ENCODE data around the gene CTNNA2. TPM values are rescaled to one million over a fixed set of nuclear protein-coding genes. Genes with fewer than 3 reads are reported as not detected.

CTNNA2 gene
- total RNA-seq, 2 donors from 2014 or later: not detected

- no peak for DNase-seq (ENCODE audit: low spot score)
- no peaks in the 10 kb centered on the region for H3K36me3 ChIP-seq
- H3K4me1 ChIP-seq: no peaks in the 10 kb centered on the region
- H3K27me3 ChIP-seq: no peaks in the 10 kb centered on the region
- no peak overlapping the region for H3K27ac ChIP-seq
- H3K9me3 ChIP-seq: no peaks in the 10 kb centered on the region
- H3K4me3 ChIP-seq: no peak overlapping the region
- no peak for TF ChIP-seq CTCF (IDR thresholded peaks at IDR 0.05)
Observed at GRCh38 chr2:80340022-80340421, 827.2 kb downstream of the CTNNA2 start.

GRCh38 chr2:80348078-80348477, 835.2 kb downstream of the CTNNA2 start:
- Histone ChIP-seq H3K36me3 (no peaks in the 10 kb centered on the region), H3K4me3 (no peak overlapping the region), H3K9me3 (no peaks in the 10 kb centered on the region), H3K27ac (no peak overlapping the region), H3K27me3 (no peaks in the 10 kb centered on the region), H3K4me1 (no peaks in the 10 kb centered on the region)
- no peak for TF ChIP-seq CTCF (IDR thresholded peaks at IDR 0.05)
- DNase-seq (ENCODE audit: low spot score): no peak

DNA sequence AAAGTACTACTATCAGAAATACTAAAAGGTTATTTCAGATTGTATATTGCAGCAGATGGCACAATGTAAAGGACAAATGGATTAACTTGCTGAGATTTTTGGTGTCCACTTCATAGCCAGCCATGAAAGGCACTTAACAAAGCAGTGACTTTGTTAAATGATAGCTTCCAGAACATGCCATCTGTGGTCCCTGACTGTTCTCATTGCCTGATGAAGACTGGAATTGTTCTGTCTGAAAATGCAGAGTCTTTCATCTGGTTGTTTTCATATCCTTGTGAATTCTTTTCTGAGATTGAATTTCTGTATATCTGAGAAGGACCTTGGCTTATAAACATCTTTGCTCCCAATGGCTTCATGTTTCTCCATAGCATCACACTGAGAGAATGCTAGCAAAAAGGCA, 836.1 kb downstream of the CTNNA2 start:
- H3K4me1 ChIP-seq: no peaks in the 10 kb centered on the region
- no peak for DNase-seq (ENCODE audit: low spot score)
- TF ChIP-seq CTCF (IDR thresholded peaks at IDR 0.05): no peak

DNA sequence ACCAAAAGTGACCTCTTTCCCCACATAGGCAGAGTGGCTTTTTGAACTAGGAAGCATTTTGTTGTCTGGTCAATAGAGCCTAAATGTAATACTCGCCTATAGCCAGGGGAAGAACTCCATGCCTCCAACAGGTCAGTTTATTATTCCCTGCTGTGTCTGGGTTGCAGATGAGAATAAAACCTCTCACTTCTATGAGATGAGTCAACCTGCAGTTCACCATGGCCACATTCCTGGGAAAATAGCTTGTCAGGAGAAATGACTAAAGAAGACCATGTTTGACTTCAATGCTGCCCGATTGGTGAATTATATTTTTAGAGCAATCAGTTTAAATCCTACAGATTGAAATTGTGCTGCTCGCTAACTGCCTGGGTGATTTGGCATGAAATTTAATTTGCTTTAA, 838.4 kb downstream of the CTNNA2 start:
- Histone ChIP-seq H3K4me3 (no peak overlapping the region), H3K9me3 (no peaks in the 10 kb centered on the region), H3K27me3 (no peaks in the 10 kb centered on the region), H3K27ac (no peak overlapping the region), H3K4me1 (no peaks in the 10 kb centered on the region), H3K36me3 (no peaks in the 10 kb centered on the region)
- TF ChIP-seq CTCF (IDR thresholded peaks at IDR 0.05): no peak
- DNase-seq (ENCODE audit: low spot score): no peak

More for the DNA sequence above, 836.1 kb downstream of the CTNNA2 start:
- H3K4me3 ChIP-seq: no peak overlapping the region
- H3K9me3 ChIP-seq: no peaks in the 10 kb centered on the region
- no peaks in the 10 kb centered on the region for H3K36me3 ChIP-seq
- H3K27me3 ChIP-seq: no peaks in the 10 kb centered on the region
- no peak overlapping the region for H3K27ac ChIP-seq

DNA sequence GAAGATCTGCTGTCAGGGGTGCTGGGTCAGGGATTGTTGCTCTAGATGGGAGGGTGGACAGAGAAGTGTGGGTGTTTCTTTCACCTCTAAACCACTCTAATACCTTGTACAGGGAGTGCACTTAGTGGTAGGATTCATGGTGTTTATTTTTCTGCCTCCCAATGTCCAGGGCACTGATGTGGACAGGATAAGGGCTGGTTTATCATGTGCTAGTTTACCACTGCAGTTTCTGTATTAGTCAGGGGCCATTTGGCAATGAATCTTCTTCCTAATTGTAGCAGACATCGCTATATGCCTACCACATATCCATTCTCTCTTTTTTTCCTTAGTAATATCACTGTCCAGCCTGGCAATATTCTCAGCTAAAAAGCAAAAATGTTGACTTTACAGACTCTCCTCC, 842.0 kb downstream of the CTNNA2 start:
- Histone ChIP-seq H3K36me3 (no peaks in the 10 kb centered on the region), H3K4me1 (no peaks in the 10 kb centered on the region), H3K27me3 (no peaks in the 10 kb centered on the region), H3K27ac (no peak overlapping the region), H3K9me3 (no peaks in the 10 kb centered on the region), H3K4me3 (no peak overlapping the region)
- no peak for DNase-seq (ENCODE audit: low spot score)
- no peak for TF ChIP-seq CTCF (IDR thresholded peaks at IDR 0.05)

DNA sequence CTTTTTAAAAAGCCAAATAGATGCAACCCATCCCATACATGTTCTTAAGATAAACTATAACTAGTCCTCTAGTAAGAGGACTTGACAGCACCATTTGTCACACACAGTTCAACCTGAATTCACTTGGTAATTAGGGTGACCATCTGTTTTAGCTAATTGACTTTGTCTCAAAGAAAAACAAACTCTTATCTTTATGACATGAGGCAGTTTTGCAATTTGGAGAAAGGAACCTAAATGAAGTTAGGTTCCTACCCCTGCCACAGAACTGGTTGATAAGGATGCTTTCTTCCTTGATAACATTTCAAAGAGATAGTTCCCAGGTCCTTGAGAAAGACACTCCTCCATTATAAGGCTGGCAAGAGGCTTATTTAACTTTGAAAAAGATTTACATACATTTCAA, 849.1 kb downstream of the CTNNA2 start:
- H3K9me3 ChIP-seq: no peaks in the 10 kb centered on the region
- no peak for TF ChIP-seq CTCF (IDR thresholded peaks at IDR 0.05)
- no peak for DNase-seq (ENCODE audit: low spot score)
- no peaks in the 10 kb centered on the region for H3K27me3 ChIP-seq
- H3K27ac ChIP-seq: no peak overlapping the region
- no peaks in the 10 kb centered on the region for H3K36me3 ChIP-seq
- H3K4me3 ChIP-seq: no peak overlapping the region
- H3K4me1 ChIP-seq: no peaks in the 10 kb centered on the region

Measured in right atrium auricular region (tissue), 2 donors.